Measurements from ENCODE around the gene FCHSD1. TPM values are rescaled to one million over a fixed set of nuclear protein-coding genes. Genes with fewer than 3 reads are reported as not detected.

The FCHSD1 gene
- total and polyA plus RNA-seq, 2 donors (not counting 3 experiments of a cell fraction or from before 2014, with no cell fraction given) = 35.1 to 37.0 TPM

- ChIA-PET CTCF (interaction anchor here (0.6 to 7.7 kb wide), 58 partner anchors 9 to 452 kb away, joined by 3 to 282 read pairs (median 5); partner anchors contain the start of genes ARAP3, DELE1, FCHSD1 and GNPDA1), POLR2A (interaction anchor here (0.7 to 1.3 kb wide), 3 partner anchors 9 to 277 kb away, joined by 3 to 4 read pairs (median 3); partner anchors contain the start of gene RNF14)
- FAIRE-seq = no peak
Measured at GRCh38 chr5:141692533-141692888, 41.3 kb upstream of the FCHSD1 start.

More at GRCh38 chr5:141692533-141692888, 41.3 kb upstream of the FCHSD1 start:
- Histone ChIP-seq H3K4me3 (replicated peaks in 1 of 3; ENCODE audit: insufficient read depth in 1 of 3, low read depth in 1 of 3, low read length in 3 of 3) (peak overlapping the region in 2 of 3 experiments; percentile 24 to 28), H3K4me2 (ENCODE audit: insufficient read depth, low read length) (peak overlapping the region; percentile 71), H3K4me1 (ENCODE audit: control insufficient read depth, extremely low read depth, insufficient read depth, low read length) (peaks cover 17% of the 10 kb centered on the region), H3K79me2 (ENCODE audit: control insufficient read depth, insufficient read depth, low read length) (no peaks in the 10 kb centered on the region), H3K9me1 (replicated peaks; ENCODE audit: control insufficient read depth, extremely low read depth, insufficient read depth, low read length) (no peaks in the 10 kb centered on the region), H3K27me3 (ENCODE audit: control insufficient read depth in 2 of 2, insufficient read depth in 2 of 2, low read length in 2 of 2) (no peaks in the 10 kb centered on the region), H3K36me3 (ENCODE audit: control insufficient read depth in 2 of 2, extremely low read depth in 1 of 2, insufficient read depth in 2 of 2, low read length in 2 of 2) (no peaks in the 10 kb centered on the region), H3K9ac (replicated peaks; ENCODE audit: extremely low read depth, insufficient read depth, low read length) (no peak overlapping the region), H3K9me3 (replicated peaks; ENCODE audit: control insufficient read depth, insufficient read depth, low read length) (no peaks in the 10 kb centered on the region), H3K27ac (ENCODE audit: insufficient read depth, low read depth, low read length) (no peak overlapping the region), H4K20me1 (replicated peaks; ENCODE audit: control insufficient read depth, extremely low read depth, insufficient read depth, low read length) (no peaks in the 10 kb centered on the region), H2AFZ (ENCODE audit: low read depth, low read length) (peak overlapping the region; percentile 93)
- no peak for DNase-seq (ENCODE audit: low read depth, low spot score)
- TF ChIP-seq JUN (IDR thresholded peaks at IDR 0.05; ENCODE audit: borderline replicate concordance, insufficient read depth, insufficient read length, low read depth) = no peak
- no peak for TF ChIP-seq POLR2A (IDR thresholded peaks at IDR 0.05; ENCODE audit: low read depth, low read length)
- TF ChIP-seq MAX (IDR thresholded peaks at IDR 0.05; ENCODE audit: insufficient read depth, insufficient read length) = no peak
- TF ChIP-seq EZH2 (IDR thresholded peaks at IDR 0.05; ENCODE audit: borderline replicate concordance, low read depth, low read length, severe bottlenecking) = no peak
- no peak for TF ChIP-seq CTCF (IDR thresholded peaks at IDR 0.05; ENCODE audit: extremely low read depth in 1 of 2, insufficient read depth in 1 of 2, low read depth in 1 of 2, low read length in 2 of 2)
- TF ChIP-seq MYC (IDR thresholded peaks at IDR 0.05; ENCODE audit: low read depth, low read length) = no peak
- TF ChIP-seq FOS (IDR thresholded peaks at IDR 0.05; ENCODE audit: borderline replicate concordance, insufficient read depth, low read length) = no peak
- no peak for TF ChIP-seq GATA2 (IDR thresholded peaks at IDR 0.05; ENCODE audit: insufficient read depth, insufficient read length, low read depth, low read length)
- no peak for TF ChIP-seq POLR2AphosphoS5 (IDR thresholded peaks at IDR 0.05; ENCODE audit: insufficient read depth, low read depth, low read length)
- dilution Hi-C loops (cut with MboI; ENCODE audit: extremely low pct_ligation_motif_present, low sequenced_read_pairs) (no loop called here), intact Hi-C loops (cut with micrococcal nuclease) (loop anchor here (1.0 to 2.0 kb wide), 7 partner anchors 10 to 453 kb away; partner anchors contain the start of gene RNF14)
- no TSS peak for BruUV-seq (replicated peaks)

All from endothelial cell of umbilical vein (primary cell).